Lower leg skin (tissue), 3 donors: ENCODE measurements around the gene SULT2A1.

Experiments
- CTCF ChIP-seq, 3 donors: fragments of 450-650 bp; IDR thresholded peaks; one replicate each; pipeline ENCODE4 v1.5.1; 2016; ENCODE audit warnings: antibody characterized with exemption in 3 of 3, mild to moderate bottlenecking in 3 of 3, moderate library complexity in 2 of 3
- POLR2A ChIP-seq, 2 donors: fragments of 450-650 bp; IDR thresholded peaks; one replicate each; pipeline ENCODE4 v1.6.1; 2016 to 2017; ENCODE audit warnings: antibody characterized with exemption in 2 of 2, mild to moderate bottlenecking in 1 of 2, moderate library complexity in 1 of 2

- no peak for TF ChIP-seq POLR2A (IDR thresholded peaks at IDR 0.05)
- TF ChIP-seq CTCF (IDR thresholded peaks at IDR 0.05): no peak
These were observed 37.7 kb downstream of the SULT2A1 start for GRCh38 chr19:47848425-47848822.
